ENCODE measurements around the gene LRRC43.

The LRRC43 gene

DNA sequence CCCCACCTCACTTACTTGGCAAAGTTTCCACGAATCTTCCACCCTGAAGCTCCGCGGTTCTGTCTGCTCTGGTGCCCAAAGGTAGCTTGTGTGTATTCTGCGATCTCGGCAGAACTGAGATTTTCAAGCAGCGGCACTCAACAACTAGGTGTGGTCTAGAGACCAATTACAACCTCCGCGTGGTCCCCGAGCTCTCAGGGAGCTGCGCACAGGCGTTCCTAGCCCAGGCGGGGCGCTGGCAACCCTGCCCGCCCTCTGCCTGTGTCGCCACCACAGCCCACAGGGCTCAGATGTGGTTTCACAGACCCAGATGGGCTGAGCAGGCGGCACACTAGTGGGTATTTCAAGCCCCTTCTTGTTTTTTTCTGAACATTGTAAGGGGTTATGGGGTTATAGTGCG is 44.4 kb downstream of the LRRC43 start:
- DNase-seq: no peak

DNA sequence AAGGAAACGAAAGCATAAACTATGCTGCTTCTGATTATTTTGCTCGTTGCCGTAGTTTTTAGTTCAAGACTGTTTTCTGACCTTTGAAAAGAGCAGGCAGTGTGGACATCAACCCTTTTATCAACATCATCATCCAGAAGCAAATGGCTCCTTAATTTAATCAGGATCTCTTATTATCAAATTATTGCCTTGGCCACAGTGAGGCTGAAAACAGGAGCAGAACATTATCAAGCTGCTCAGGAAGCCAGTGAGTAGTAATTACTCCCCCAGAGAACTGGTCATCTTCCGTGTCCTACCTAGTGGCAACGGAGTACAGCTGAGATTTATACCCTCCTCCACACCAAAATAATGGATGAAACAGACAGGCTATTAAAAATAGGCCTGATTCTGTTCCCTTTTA is 45.2 kb downstream of the LRRC43 start:
- no peak for DNase-seq

DNA sequence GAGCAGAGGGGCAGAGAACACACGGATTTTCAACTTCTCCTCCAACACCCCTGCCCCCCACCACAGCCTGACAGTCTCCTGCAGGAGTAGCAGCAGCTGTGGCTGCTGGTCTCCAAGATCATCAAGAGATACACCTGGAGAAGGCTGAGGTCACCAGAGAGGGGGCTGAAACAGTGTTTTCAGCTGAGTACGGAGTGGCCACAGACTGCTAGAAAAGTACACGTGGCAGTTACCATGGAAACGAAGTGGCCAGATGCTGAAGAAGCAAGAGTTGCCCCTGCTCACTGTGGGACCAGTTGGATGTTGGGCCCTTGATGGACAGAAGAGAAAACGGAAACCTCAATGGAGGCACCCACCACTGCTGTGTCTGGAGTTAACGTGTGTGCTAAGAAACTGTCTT is 47.9 kb downstream of the LRRC43 start:
- DNase-seq: no peak

DNA sequence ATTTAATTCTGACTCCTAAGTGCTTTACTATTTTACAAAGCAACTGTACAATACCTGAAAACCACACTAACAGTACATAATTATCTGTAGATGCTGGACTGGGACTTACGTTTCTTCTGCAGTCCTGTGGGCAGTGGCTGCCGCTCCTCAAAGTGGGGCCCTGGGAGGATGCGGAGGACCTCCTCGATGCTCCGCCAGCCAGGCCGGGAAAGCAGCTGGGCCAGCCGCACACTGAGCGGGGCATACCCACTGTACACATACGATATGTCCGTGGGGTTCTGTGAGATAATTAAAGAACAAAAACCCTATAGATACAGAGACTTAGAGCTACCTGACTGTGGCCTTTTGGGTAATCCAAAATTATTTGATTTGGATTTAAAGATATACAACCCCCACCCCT is 49.8 kb downstream of the LRRC43 start:
- DNase-seq: no peak

DNA sequence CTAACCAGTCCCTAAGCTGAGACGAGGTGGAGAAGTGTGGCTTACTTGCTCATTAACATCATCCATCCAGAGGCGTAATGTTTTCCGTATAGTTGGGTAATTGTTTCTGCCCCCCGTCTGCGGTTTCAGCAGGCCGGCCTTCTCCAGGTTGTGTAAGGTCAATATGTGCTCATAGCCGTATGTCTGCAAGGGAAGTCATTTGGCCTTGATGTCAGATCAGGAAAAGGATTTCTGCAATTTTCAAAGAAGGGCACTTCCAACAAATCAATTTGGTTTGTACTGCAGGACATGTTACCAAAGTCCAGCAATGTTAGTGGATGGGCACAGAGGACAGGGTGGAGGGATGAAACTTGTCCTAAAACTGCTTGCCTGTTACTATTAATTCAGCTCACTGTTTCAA is 52.8 kb downstream of the LRRC43 start:
- DNase-seq: no peak

GRCh38 chr12:122238861-122239260 is 55.9 kb downstream of the LRRC43 start:
- no peak for DNase-seq

GRCh38 chr12:122243965-122244364 is 61.0 kb downstream of the LRRC43 start:
- DNase-seq: no peak

DNA sequence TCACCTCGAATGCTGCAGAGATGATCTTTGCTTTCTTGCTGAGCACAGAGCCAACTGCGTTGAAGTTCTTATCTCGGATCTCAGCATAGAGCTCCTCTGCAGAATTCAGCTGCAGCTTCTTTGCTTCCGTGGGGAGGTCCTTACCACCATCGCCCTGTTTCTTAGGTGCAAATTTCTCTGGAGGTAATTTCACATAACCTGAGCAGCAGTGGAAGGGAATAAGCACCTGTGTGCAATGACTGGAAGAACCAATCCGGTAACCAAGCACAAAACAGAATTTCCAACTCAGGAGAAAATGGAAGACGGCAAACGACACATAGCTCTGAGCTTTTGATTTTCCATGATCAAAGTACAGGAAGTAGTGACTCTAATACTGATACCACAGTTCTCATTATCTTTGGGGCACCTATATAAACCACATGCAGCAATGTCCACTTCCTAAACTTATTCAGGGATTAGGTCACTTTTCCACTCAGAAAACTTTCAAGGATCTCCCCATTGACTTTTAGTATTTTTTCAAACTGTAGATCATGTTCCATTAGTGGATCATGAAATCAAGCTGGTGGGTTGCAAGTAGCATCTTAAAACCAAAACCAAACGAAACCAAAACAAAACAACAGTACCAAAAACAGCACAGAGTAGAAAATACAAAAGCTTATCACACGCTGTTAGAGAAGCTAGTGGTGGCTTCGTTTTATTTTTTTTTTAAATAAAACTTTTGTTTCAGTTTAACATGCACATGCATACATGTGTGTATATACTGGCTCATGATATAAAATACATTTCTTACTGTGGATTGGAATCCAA is 61.8 kb downstream of the LRRC43 start:
- DNase-seq: no peak

GRCh38 chr12:122245553-122245952 is 62.6 kb downstream of the LRRC43 start:
- DNase-seq: no peak

DNA sequence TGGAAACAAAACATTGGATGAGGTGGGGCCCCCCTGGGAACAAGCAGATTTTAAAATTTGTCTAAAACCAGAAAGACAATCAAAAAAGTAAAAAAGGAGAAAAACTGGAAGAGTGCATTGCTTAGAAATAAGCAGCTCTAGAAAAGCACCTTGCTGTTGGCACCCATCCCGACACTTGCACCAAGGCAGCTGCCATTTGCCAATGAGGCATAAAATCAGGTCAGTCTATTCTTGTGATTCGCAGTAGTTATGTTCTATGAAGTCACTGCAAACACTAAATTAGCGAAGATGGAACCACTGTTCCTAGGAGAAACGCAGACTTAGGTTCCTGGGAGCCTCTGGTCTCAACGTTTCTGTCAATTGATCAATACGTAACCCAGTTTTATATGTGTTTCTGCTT is 67.1 kb downstream of the LRRC43 start:
- no peak for DNase-seq

DNA sequence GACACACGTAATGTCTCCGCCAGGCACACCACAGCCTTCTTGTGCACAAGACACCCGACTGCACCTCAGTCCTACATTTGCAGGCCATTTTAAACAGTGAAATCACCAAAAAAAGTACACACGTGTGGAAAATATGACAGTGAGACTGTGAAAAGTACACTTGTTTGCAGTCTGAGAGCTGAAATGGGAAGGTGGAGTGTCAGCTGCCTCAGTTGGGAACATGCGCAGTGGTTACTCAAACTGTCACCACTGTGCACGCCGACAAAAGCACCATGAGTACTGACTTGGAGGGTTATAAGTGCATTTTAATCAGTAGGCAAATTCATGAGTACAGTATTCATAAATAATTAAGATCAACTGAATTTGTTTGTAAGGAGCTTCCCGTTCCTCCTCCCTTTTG is 67.6 kb downstream of the LRRC43 start:
- DNase-seq: no peak

All from kidney glomerular epithelial cell (primary cell).